Stimulated activated CD4-positive, alpha-beta T cell treated with anti-CD3 and anti-CD28 coated beads, Interleukin-4, amount 100 ng/mL, for 1 hour (primary cell): Measurements from ENCODE around the gene TM7SF3.
"Not testable (repeated sequence)": the region's sequence is repeated elsewhere in the genome, so short reads cannot be mapped to it uniquely, and the experiment has no call there.

ENCODE experiments used
- DNase-seq: peaks from one replicate; pipeline ENCODE4 v3.0.0-alpha.2; 2020

TM7SF3 gene

DNA sequence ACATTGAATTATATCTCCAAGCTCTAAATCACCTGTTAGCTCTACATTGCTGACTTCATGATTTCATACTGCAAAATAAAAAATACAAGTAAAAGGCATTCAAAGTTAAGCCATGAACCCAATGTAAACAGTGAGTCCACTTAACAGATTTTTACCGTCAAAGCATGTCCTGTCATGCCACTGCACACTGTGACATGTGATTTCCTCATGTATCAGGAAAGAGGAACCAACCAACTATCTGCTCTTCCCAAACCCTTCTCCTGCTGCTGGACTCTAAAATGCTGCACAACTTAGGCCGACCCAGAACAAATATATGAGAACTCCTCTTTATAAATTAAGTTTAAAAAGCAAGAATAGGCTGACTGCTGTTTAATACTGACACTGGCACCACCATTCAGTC, 37.5 kb downstream of the TM7SF3 start:
- no peak for DNase-seq

DNA sequence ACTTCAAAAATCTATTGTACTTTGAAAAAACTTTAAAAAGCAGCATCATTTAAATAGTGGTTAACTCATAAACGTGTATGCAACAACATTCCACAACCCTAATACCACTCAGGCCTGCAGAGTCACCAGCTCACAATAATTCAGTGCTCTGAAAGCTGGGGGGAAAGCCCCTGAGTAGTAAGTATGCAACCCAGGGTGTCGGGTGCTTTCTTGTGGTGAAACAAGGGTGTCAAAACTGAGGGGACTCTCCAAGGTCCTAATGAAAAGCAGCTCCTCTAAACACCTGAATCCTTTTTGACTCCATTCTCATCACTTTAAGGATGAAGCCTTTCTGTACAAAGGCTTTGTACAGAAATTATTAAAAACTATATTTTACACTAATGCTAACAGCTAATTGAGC, 42.2 kb downstream of the TM7SF3 start:
- DNase-seq: peak; percentile 47

DNA sequence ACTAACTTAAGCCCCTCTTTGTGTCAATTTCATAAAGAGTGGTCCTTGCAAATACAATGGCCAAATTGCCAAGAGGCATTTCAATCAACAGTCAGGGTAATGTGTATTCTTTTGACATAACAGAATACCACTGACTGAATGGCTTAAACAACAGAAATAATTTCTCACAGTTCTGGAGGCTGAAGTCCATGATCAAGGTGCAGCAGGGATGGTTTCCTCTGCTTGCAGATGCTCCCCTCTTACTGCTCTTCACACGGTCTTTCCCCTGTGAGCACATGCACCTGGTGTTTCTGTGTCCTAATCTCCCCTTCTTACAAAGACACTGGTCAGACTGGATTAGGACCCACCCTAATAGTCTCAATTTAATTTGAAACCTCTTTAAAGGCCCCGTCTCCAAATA, 44.0 kb downstream of the TM7SF3 start:
- no peak for DNase-seq

DNA sequence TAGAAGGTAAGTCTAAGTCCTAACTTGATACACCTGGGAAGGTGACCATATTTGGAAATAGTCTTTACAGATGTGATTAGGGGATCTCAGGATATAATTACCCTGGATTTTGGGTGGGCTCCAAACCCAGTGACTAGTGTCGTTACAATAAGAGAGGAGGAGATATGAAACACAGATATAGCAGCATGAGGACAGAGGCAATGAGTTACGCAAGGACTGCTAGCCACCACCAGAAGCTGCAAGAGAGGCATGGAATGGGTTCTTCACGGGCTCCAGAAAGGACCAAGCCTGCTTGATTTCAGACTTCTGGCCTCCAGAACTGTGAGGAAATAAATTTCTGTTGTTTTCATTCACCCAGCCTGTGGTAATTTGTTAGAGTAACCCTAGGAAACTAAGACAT, 47.3 kb downstream of the TM7SF3 start:
- DNase-seq: no peak

DNA sequence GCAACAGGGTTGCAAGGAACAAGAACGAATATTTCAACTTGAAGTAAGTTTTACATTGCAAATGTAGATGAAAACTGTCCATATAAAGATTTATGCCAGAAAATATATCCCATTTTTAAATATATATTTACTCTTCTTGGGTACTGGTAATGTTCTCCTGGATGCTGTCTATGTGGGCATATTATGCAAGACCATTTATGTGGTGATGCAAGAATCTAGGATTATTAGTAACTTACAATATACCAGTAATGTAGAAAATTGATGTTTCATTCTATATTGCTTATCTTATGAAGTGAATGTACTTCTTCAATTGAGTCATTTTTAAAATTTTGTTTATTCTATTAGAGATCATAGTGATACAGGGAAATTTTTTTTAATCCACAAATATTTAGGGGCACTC, 50.8 kb downstream of the TM7SF3 start:
- no peak for DNase-seq

DNA sequence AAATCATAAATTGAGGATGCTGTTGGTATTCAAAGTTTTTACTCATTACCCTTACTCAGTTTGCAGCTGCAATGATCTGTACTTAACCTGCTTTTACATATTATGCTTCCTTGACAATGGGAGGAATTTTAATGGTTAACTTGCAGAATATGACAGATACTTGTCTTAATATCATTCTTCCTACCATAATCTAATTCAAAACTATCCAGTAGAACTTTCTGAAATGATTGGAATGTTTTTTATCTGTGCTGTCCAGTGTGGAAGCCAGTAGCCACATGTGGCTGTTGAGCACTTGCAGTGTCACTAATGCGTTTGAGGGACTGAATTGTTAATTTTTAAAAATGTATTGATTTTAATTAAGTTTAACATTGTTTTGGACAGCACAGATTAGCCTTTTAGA, 52.4 kb downstream of the TM7SF3 start:
- DNase-seq: no peak

DNA sequence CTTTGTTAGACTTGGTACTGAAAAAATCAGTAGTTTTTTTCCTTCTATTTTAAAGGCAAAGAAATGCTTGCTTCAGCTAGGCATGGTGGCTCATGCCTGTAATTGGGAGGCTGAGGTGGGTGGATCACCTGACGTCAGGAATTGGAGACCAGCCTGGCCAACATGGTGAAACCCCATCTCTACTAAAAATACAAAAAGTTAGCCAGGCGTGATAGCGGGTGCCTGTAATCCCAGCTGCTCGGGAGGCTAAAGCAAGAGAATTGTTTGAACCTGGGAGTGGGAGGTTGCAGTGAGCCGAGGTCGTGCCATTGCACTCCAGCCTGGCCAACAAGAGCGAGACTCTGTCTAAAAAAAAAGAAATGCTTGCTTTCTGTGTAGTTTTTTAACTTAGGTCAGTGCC, 52.8 kb downstream of the TM7SF3 start:
- DNase-seq: not testable (repeated sequence)

DNA sequence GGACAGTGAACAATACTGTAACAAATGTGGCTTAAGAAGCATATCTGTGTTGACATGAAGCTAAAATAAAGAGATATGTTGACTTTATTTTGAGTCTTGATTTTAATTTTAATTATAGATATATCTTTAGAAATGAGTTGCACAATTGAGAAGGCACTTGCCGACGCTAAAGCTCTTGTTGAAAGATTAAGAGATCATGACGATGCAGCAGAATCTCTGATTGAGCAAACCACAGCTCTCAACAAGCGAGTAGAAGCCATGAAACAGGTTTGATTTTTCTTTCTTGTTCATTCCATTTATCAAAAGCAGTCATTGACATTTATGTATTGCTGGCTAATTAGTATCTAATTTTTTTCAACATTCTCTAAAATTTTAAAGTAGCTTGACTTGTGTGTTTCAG, 60.2 kb downstream of the TM7SF3 start:
- no peak for DNase-seq

DNA sequence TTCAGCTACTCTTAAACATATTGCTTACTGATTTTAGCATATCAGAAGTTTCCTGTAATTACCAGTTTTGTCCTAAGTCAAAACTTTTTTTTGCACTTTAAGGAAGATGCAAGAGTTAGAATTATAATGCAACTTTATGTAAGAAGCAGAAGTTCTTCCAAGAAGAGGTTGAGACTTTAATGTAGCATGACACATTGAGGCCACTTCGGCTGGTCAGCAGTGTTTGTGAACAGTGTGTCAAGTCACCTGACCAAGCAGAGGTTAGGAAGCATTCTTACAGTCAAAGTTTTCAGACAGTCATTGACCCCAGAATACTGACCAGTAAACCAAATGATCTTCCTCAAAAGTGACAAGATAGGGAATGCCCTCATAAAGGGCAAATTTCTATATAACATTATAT, 60.7 kb downstream of the TM7SF3 start:
- no peak for DNase-seq

DNA sequence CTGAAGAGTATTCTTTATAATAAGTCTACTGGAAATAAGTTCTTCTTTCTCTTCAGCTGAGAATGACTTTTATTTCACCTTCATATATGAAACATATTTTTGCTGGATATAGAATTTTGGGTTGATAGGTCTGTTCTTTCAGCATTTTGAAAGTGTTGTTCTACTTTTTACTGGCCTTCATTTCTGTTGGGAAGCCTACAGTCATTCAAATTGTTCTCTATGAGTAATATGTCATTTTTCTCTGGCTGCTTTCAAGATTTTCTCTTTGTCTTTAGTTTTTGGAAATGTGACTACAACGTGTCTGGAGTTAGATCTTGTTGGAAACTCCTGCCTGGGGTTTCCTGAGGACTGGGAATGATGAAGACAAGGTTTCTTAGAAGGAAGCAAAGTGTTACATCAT, 65.9 kb downstream of the TM7SF3 start:
- no peak for DNase-seq

DNA sequence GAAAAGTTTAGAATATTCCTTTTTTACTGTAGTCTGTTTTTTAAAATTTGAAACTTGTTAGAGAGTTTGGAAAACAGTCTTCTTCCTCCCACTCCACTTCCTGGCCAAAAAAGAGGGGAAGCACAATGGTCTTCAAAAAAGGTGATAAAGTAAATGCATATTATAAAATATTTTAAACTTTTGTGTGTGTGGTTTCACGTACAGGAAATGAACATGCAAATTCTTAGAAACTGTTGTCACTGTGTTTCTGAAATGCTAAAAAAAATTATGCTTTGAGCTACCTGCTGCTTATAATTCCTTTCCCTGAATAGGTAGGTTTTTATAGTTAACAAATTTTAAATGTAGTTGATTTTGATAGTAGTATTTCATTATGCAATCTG, 73.0 kb downstream of the TM7SF3 start:
- DNase-seq: no peak

DNA sequence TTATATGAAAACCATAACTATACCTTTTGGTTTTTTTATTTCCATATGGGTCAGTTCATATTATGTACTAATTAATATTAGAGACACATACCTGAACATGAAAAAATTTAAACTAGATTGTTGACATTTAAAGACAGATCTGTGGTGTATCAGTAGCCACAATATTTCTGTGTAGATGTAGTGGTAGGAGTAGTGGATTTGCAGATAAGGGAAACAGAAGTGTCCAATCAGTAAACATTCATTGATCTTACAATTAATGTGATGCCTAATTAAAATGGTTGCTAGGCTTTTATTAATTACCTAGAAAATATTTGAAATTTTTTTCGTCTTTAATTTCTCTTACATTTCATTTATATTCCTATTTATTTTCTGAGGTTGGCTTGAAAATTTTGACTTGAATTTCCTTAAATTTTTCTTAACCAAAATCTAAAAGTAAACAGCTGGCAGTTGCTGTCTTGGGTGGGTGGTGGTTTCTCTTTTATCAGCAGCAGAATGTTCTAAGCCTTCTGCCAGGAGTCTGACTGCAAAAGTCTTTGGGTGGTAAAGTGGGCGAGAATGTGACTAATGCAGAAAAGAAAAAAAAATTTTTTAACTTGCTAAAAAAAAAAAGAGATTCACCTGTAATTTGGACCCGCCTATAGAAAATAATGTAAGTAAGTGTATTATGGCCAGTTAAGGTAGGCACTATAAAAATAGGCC, 73.5 kb downstream of the TM7SF3 start:
- DNase-seq: no peak

DNA sequence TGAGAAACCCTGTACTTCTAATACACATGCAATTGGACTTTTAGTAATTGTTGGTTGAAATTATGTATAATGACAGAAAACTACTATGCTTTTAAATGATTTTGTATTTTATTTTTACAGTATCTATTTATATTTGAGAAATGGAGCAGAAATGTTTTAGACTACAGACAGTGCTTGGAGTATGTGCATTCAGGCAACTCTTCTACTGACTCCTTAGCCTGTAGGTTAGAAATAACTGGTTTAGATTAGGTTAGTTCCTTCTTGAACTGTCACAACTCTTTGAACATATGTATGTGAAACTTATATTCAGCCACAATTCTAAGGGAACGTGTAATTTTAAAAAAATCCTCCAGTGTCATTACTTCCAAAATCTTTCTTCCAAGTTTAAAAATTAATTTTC, 74.2 kb downstream of the TM7SF3 start:
- no peak for DNase-seq

DNA sequence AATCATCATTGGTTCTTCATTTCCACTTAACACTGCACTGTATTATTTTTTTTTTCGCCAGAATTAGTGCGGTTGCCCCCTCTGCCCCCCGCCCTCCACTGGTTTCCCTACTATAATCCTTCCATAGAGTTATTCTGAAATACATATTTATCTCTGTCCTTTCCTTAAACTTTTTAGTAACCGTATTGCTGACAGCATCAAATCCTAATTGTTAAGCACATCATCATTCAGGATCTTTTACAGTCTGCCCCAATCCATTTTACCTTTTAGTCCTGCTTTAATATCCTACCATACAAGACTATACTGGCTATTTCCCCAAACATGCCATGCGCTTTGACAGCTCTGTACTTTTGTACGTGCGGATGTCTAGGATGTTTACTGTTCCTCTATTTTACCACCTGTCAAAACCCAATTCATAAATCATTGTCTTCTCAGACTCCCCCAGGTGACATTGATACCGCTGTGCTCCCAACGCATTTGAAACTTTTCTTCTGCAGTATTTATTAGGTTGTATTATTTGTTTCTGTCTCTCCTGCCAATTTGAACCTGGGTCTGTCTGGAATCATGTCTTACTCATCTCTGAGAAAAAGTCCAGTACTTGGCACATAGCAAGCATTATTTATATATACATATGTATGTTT, 74.9 kb downstream of the TM7SF3 start:
- no peak for DNase-seq

DNA sequence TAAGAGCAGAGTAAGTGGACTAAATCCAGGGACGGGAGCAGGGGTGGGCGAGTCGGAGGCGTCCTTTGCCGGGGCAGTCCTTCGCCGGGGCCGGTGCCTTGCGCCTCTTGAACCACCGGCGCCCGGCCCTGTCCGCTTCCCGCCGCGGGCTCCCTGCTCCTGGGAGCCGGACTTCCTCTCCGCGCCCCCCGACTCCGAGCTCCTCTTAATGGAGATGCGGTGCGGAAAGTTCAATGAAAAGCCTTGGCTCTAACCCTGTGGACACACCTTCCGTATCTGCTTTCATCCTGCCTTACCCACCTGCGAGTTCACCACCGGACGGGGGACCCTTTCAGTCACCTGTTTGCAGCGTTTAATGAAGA, 75.5 kb downstream of the TM7SF3 start:
- no peak for DNase-seq

DNA sequence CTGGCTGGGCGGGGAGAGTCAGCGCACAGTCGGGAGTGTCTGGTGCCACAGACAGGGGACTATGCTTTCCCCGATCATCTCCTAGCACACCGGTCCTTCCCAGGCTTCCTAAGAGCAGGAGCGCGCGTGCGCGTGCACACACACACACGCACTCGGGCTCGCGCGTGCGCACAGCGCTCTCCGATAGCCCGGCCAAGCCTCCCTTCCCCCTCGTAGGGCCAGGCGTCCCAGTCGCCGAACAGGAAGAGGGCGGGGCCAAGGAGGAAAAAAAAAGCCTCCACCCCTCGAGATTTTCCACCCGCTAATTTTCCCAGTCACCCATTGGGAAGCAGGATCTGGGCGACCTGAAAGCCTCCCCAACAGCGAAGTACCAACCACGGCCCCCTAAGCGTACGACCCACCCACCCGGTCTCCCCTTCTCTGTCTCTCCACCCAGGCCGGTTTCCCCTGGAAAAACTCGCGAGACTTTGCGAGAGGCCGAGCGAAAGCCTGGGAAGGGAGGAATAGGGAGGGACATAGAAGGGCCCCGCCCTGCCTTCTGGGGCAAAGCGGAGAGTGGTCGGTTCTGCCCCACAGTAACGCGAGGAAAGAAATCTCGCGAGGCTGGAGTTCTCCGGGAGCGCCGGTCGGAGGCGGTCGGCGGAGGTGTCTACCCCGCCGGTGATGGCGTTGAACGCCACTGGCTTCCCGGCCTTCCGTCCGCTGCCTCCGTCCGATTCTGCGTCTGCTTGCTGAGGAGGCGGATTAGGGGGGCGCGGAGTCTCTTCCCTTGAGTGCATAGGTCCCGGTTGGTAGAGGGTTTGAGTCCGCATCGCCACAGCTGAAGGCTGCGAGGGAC, 76.1 kb downstream of the TM7SF3 start, which contains the start of the genes FGFR1OP2 and INTS13:
Gene FGFR1OP2, plus strand, starts transcription at position 608 of the 838 bp plus-strand sequence. CDS start 15,689 bp downstream, outside the sequence.
Gene INTS13, minus strand, starts transcription at position 119 of the 838 bp plus-strand sequence. CDS start 1,178 bp downstream, outside the sequence.
- DNase-seq: peak; percentile 96

DNA sequence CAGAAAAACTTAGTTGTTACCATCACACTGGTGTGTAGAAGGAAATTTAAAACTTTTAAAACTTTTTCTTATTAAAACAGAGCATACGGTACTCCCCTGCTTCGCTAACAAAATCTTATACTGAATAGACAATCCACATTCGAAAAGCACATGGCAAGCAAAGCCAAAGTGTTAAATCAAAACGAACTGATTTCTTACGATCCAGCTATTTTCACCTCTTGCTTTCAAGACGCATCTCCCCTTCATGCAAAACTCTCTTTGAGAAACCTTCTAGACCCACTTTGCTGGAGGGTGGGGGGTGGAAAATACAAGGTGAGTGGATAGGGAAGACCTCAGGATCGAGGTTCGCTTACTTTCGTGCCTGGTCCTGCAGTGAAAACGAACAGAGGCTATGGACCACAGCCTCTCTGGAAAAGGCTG, 76.7 kb downstream of the TM7SF3 start:
- no peak for DNase-seq

DNA sequence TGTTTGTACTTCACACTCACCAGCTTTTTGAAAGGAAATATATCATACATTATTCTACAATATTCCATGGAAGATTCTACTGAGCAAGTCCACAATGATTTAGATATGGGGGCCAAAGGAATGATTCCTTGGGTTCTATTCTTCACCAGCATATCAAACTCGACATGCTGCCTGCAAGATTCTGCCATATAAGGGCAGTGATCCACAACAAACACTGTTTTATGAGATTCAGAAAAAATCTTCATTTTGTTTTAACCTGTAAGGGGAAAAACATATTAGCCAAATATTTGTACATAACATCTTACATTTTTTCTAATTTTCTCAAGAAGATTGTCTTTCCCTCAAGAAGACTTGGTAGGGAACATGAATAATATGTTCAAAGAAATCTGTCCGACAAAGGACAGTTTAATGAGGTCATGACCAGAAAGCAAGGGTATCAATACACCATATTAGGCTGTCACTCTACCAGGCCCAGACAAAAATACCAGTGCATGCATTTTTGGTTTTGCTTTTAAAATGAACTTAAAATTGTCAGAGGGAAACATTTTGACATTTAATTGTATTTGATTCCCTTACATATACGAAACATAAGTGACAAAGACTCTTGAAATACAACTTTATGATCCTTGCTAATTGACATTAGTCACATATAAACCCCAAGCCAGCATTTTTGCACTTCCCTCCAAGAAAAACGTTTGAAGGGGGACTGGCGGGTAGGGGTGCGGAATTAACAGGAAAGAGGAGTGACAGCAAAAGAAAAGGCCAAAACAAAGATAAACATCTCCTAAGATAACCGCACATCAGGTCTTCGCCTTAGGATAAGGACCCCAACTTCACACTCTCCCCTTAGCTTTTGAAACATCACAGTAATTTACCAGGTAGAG, 77.4 kb downstream of the TM7SF3 start:
- no peak for DNase-seq

DNA sequence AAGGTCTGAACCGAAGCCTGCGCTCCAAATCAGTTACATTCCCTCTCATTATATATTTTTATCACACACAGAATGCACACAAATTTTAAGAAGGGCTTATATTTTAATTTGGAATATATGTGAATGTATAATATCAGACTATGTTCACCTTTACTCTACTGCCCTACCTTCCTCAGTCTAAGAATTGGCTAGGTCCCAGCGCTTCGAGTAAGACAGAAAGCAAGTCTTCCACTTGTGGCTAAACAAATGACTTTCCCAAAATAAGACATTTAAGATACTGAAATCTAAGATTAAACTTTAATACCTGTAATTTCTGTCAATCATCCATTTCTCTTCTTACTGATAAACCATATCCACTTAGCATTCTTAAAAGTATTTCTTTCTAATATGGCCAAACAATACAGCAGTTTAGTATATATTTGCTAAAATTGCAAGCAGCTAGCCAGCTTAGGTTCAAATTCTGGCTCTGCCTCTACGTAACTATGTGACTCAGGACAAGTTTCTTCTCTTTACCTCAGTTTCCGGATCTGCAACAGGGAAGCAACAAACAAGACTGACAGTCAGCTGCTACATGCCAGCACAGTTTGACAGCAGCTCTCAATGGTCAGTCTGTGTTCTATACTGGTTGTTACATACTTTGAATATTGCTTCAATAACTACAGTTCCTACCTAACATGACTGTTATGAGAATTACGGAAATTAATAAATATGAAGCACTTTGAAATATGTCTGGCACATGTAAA, 78.4 kb downstream of the TM7SF3 start:
- no peak for DNase-seq

DNA sequence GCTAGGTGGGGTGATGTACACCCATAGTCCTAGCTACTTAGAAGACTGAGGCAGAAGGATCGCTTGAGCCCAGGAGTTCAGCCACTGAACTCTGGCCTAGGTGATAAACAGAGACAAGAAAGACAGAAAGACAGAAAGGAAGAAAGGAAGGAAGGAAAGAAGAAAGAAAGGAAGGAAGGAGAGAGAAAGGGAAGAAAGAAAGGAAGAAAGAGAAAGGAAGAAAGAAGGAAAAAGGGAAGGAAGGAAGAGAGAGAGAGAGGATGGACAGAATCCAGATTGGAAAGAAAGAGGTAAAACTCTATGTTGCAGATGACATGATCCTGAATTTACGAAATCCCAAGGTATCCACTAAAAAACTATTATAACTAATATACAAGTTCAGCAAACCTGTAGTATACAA, 84.6 kb downstream of the TM7SF3 start:
- DNase-seq: no peak

DNA sequence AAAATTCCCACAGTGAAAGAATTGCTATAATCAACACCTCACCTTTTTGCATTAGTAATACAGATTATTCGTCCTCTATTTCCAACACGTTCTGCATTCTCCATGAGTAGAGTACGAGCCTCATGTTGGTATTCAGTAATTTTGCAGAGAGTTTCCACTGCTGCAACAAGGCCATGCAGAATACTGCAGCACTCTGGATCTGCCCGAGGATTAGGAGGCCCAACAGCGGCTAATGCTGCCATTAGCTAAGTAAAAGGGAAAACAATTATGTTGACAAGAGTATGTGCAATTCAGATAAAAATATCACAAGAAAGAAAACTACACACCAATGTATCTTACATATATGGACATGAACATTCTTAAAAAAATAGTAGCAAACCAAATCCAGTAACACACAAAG, 85.5 kb downstream of the TM7SF3 start:
- DNase-seq: no peak
